ENCODE measurements around the gene MMD.
"Not testable (repeated sequence)": the region's sequence is repeated elsewhere in the genome, so short reads cannot be mapped to it uniquely, and the experiment has no call there.

Gene MMD

GRCh38 chr17:55390364-55390977 lies 31.2 kb downstream of the MMD start:
- FAIRE-seq, result peak; percentile 11

DNA sequence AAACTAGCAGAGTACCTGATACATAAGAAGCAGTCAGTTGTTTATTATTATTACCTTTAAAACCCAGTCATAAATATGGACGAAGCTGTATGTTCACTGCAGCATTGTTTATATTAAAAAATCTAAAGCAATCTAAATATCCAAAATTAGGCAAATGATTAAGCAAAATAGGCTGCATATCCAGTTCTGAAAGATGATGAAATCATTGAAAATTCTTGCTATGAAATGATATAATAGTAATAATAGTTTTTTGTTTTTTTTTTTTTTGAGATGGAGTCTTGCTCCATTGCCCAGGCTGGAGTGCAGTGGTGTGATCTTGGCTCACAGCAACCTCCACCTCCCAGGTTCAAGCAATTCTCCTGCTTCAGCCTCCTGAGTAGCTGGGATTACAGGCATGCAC lies 31.9 kb downstream of the MMD start:
- FAIRE-seq, result not testable (repeated sequence)

DNA sequence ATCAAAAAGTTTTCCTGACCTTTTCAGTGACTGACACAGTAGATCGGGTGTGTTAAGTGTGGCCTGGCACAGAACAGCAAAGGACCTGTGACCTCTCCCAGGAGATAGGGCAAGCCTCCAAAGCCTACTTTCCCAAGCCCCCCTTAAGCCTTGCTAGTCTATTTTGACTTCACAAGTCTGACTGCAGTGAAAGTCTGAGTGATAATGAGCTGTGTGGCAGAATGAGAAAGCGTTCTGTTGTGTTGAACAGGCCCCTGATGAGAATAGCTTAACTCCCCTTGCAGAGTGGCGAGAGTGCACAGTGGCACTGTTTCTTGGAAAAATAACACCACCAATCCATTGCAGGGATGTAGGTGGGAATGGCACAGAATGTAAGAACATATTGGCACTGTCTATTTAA lies 32.8 kb downstream of the MMD start:
- no peak for FAIRE-seq

DNA sequence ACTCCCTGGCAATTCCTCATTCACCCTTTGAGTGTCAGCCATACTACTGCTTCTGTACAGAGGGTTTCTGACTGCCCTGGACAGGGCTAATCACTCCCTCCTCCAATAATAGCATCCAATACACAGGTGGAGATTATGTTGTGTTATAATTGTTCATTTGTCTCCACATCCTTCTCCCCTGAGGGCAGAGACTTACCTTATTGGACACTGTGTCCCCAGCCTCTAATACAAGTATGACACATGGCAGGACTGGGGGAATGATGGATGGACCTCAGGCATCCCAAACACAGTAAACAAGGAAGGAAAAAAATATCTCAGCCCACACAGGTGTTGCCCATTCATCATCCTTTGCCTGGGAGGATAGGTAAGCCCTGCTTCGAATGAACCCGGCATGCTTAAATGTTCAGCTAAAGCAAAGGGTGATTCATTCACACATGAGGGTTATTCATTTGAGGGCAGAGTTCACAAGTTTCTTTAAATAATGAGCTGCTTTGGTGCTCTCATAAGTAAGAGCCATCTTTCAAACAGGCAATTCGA lies 34.8 kb downstream of the MMD start:
- FAIRE-seq, result no peak

DNA sequence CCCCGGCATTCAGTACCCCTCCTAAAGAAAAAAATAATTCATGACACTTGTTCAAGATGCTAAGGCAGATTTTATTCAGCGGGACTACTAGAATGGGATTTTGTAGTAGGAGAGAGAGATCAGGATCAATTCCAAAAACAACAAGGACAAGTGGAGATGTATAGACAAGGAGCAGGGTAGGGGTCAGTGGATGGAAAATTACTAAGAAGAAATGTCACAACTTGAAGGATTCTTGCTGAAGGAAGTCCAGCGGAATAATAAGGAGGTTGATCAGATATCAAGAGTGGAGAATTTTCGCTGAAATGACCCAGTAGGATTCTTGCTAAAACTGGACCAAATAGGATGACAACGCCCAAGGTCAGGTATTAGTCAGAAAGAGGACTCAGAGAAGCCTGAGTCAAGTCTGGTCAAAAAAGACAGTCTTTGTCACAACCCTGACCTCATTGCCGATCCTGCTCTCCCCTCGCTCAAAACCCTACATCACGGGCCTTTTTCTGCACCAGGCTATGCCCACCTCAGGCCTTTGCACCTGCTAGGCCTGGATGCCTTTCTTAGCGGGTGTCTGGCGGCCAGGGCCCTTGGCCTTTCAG lies 36.9 kb downstream of the MMD start:
- no peak for FAIRE-seq

DNA sequence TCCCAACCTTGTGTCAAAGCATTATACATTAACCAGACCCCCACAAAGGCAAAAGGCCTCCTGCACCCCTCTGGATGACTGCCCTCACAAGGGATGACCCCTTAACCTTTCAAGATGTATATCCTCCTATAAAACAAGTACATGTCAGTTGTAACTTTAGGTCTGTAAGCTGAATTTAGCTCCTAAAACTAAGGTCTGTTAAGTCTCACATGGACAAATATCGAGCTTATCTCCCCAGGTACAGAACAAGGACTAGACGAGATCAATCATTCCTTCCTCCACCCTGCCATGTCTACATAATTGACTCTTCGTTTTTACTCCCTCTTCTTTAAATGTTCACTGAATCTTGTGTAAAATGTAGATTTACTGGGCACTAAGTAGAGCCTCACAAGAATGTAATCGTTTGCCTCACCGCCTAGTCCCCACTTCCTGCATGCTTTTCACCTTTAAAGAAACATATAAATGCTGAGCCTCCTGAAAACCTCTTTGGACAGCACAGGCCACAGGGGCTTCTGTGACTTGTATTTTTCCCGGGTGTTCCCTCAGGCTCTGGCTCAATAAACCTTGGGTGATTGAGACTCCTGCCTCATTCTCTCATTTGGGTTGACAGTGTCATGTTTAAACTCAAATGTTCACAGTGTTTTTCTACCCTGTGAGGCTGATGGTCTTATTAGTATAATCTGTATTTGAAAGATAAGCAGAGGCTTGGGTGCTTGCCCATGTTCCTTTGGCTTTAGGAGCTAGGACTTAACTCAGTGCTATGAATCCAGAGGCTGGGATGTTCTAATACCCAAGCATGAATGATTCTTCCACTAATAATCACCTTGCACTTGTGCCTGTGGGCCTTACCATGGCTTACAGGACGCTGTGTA lies 37.6 kb downstream of the MMD start:
- FAIRE-seq, result no peak

- FAIRE-seq, result no peak
These were observed 40.4 kb downstream of the MMD start for GRCh38 chr17:55381017-55381770.

- FAIRE-seq, result no peak
These were observed 43.9 kb downstream of the MMD start for GRCh38 chr17:55377671-55378275.

- no peak for FAIRE-seq
These were observed 52.9 kb downstream of the MMD start for GRCh38 chr17:55368706-55369105.

GRCh38 chr17:55366020-55366481 lies 55.6 kb downstream of the MMD start:
- no peak for FAIRE-seq

DNA sequence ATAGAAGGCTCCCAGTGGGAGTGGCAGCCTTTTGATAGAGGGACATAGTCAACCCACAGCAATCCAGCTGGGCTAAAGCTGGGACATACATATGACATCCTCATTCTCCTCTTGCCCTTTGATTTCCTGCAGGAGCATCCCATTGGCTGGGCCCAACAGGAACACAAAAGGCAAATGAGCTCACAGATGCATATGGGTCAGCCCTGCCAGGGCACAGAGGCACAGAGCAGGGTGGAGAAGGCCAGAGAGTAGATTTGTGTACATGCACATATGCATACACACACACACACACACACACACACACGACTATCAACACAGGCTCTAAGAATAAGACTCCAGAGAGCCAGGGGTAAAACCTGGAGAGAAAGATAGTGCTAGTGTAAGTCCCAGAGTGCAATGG lies 58.6 kb downstream of the MMD start:
- FAIRE-seq, result no peak

- no peak for FAIRE-seq
These were observed 60.7 kb downstream of the MMD start for GRCh38 chr17:55360971-55361370.

GRCh38 chr17:55356434-55357328 lies 65.0 kb downstream of the MMD start:
- FAIRE-seq, result peak; percentile 82

GRCh38 chr17:55354941-55355340 lies 66.7 kb downstream of the MMD start:
- no peak for FAIRE-seq

GRCh38 chr17:55354010-55354409 lies 67.6 kb downstream of the MMD start:
- FAIRE-seq, result no peak

- no peak for FAIRE-seq
These were observed 70.4 kb downstream of the MMD start for GRCh38 chr17:55351226-55351625.

- FAIRE-seq, result no peak
These were observed 70.8 kb downstream of the MMD start for GRCh38 chr17:55350825-55351205.

- FAIRE-seq, result peak; percentile 78
These were observed 72.8 kb downstream of the MMD start for GRCh38 chr17:55348749-55349354.

DNA sequence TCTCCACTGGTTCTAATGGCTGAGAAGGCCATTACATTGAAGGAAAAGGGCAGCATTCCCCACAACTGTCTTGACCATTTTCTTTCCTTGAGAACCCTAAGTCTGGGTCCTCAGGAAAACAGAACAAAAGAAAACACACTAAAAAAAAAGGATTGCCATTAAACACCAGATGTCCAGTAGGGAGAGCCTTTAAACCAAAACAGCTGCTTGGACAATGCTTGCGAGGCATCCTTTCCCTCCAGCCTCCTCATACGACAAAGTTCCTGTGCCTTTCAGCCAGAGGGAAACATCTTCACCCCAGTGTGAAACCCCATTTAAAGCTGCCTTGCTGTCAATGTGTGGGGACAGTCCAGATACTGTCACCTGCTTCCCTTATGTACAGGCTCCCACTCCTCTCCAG lies 74.3 kb downstream of the MMD start:
- FAIRE-seq, result no peak

DNA sequence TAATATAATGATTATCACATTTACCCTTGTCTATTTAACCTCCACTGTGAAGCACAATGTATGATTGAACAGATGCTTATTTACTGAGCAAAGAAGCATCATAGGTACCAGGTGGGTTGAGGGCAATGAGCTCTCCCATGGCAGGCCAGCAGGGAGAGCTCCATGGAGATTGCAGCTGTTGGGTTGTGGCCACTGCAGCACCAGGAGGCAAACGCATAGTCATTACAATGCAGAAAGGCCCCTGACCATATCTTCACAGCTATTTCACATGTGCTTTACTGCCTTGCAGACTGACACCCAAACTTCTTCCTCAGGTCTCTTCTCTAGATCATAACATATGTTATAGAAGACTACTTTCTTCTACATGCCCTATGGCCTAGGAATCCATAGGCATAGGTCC lies 75.0 kb downstream of the MMD start:
- FAIRE-seq, result no peak

GRCh38 chr17:55345132-55345531 lies 76.5 kb downstream of the MMD start:
- no peak for FAIRE-seq
